BE2C (cell line): ENCODE data around the gene SLC16A7.

Source experiments
- DNase-seq: peaks from one replicate; pipeline ENCODE4 v3.0.0-alpha.2; 2020
- H3K27me3 ChIP-seq: fragments of 250-450 bp; sonication (Bioruptor Pico); 2 replicates; pipeline ENCODE4 v1.5.1; 2020; ENCODE audit warnings: mild to moderate bottlenecking
- H3K36me3 ChIP-seq: fragments of 250-450 bp; sonication (Bioruptor Pico); 2 replicates; pipeline ENCODE4 v1.5.1; 2020; ENCODE audit warnings: mild to moderate bottlenecking
- H3K4me1 ChIP-seq: fragments of 250-450 bp; sonication (Bioruptor Pico); 2 replicates; pipeline ENCODE4 v1.5.1; 2020
- H3K4me3 ChIP-seq: 2 replicates; pipeline ENCODE4 v1.5.1; 2011; ENCODE audit warnings: low read depth, low read length
- H3K9me3 ChIP-seq: fragments of 250-450 bp; sonication (Bioruptor Pico); 2 replicates; pipeline ENCODE4 v1.5.1; 2020
- CTCF ChIP-seq: IDR thresholded peaks from 2 replicates; pipeline ENCODE4 v1.5.1; 2012; ENCODE audit warnings: mild to moderate bottlenecking, low read depth, low read length

Gene SLC16A7

GRCh38 chr12:59652130-59652529, 56.3 kb downstream of the SLC16A7 start:
- no peak for DNase-seq
- no peak for TF ChIP-seq CTCF
- no peak overlapping the region for H3K4me3 ChIP-seq
- no peaks in the 10 kb centered on the region for H3K36me3 ChIP-seq
- H3K9me3 ChIP-seq: no peaks in the 10 kb centered on the region
- H3K4me1 ChIP-seq: no peaks in the 10 kb centered on the region; the same call in none of the 2 replicates
- no peaks in the 10 kb centered on the region for H3K27me3 ChIP-seq

DNA sequence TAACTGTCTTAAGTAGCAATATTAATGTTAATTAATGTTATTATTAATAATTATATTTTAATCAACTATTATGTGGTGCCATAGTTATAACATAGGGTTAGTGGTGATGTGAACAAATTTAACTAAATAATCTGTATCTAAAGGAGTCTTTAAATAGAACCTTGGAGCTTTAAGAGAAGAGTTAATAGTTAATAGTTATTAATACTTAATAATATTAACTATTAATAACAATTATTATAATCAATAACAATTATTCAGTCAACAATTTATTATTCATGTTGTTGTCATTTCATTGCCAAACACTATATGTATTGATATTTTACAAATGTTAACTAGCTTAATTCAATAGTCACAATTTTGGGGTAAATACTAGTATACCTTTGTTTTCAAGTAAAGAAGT, 58.2 kb downstream of the SLC16A7 start:
- Histone ChIP-seq H3K4me3 (no peak overlapping the region), H3K36me3 (no peaks in the 10 kb centered on the region), H3K27me3 (no peaks in the 10 kb centered on the region), H3K9me3 (no peaks in the 10 kb centered on the region), H3K4me1 (no peaks in the 10 kb centered on the region; the same call in none of the 2 replicates)
- no peak for TF ChIP-seq CTCF
- no peak for DNase-seq

DNA sequence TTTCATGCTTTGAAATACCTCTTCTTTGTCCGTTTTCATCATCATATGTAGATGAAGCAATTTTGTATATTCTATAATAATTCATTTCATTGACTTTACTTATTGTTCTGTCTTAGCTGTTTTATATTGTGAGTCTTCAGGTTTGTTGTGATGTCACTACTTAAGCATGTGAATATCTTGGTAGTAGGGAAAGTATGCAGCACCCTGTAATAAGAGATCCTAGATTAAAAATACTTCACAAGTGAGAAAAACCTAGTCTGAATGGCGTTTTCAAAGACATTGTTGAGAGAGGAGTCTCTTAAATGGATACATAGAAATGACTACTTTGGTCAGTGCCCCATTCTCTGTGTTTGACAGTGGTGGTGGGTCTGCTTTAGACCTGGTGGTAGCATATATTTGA, 61.4 kb downstream of the SLC16A7 start:
- H3K36me3 ChIP-seq: no peaks in the 10 kb centered on the region
- H3K9me3 ChIP-seq: no peaks in the 10 kb centered on the region
- no peak for DNase-seq
- TF ChIP-seq CTCF: no peak
- H3K4me3 ChIP-seq: no peak overlapping the region
- no peaks in the 10 kb centered on the region for H3K4me1 ChIP-seq
- no peaks in the 10 kb centered on the region for H3K27me3 ChIP-seq

GRCh38 chr12:59657711-59658110, 61.9 kb downstream of the SLC16A7 start:
- Histone ChIP-seq H3K27me3 (no peaks in the 10 kb centered on the region), H3K9me3 (no peaks in the 10 kb centered on the region), H3K36me3 (no peaks in the 10 kb centered on the region), H3K4me3 (no peak overlapping the region), H3K4me1 (no peaks in the 10 kb centered on the region)
- no peak for DNase-seq
- TF ChIP-seq CTCF: no peak

DNA sequence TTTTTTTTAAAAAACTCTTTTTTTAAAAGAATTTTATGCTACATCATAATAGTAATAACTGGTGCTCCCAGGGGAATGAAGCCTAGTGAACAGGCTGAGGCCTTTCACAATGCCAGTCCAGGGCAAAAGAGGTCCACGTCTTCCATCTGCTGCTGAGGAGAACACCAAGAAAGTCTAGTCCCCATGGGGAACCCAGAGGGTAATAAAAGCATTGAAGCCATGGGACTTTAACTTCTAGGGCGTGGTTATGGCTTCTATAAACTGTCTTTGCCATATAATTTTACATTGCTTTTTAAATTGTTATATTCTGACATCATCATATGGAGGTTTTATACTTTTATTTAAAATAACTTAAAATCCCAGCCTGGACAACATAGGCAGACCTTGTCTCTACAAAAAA, 64.3 kb downstream of the SLC16A7 start:
- no peak for TF ChIP-seq CTCF
- H3K4me1 ChIP-seq: no peaks in the 10 kb centered on the region
- no peak for DNase-seq
- H3K27me3 ChIP-seq: no peaks in the 10 kb centered on the region
- H3K4me3 ChIP-seq: no peak overlapping the region
- no peaks in the 10 kb centered on the region for H3K9me3 ChIP-seq
- no peaks in the 10 kb centered on the region for H3K36me3 ChIP-seq

DNA sequence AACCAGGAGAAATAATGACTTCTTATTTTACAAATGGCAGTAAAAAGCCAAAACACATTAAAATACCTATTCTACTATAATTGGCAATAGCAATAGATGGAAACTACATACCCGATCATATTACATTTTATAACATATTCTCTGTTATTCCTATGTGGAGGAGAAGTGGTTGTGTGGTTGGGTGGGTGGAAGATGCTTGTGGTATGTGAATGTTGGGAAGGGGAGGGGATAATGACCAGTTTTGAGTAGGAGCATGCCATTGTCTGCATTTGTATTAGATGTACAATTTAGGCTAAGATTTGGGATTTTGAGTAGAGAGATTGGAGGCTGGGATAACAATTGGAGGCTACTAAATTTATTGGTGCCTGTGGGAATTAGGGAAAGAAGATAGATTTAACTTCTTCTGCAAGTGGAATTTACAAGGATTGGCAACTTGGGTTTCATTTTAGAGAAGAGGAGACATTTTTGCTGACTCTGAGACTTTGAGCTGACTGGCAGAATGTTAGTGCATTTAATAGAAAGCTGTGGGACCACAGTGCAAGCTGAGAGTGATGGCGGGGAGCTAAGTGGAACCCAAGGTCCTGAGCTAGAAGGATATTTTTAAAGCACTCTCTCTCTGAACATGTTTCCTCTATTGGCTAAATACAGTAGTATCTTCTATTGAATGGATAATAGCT, 65.2 kb downstream of the SLC16A7 start:
- no peak for TF ChIP-seq CTCF
- no peaks in the 10 kb centered on the region for H3K27me3 ChIP-seq
- H3K4me3 ChIP-seq: no peak overlapping the region
- no peak for DNase-seq
- no peaks in the 10 kb centered on the region for H3K4me1 ChIP-seq
- H3K9me3 ChIP-seq: no peaks in the 10 kb centered on the region
- H3K36me3 ChIP-seq: no peaks in the 10 kb centered on the region
